Measurements from ENCODE around the gene ADAM17. TPM values are rescaled to one million over a fixed set of nuclear protein-coding genes. Genes with fewer than 3 reads are reported as not detected.
A peak's percentile ranks its signal among the peaks of the same experiment; 100 is the strongest.

ADAM17 gene
- polyA plus RNA-seq, 3 donors: 30.2 to 34.8 (median 30.9) TPM

DNA sequence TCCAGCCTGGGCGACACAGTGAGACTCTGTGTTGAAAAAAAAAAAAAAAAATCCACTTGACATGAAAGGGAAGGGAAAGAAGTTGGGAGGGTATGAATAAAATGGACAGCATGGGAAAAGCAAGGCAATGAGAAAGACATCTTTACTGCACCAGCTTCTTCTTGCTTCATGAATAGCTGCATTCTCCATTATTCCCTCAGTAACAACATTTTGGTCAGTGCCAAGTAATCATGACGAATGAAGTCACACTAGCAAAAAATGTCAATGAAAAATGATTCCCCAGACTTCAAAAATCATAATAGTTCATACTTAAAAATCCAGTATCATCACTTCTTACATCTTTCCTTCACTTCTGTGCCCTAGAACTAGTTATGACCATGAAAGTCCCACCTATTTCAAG is 30.4 kb downstream of the ADAM17 start:
- Histone ChIP-seq H3K79me2 (ENCODE audit: insufficient read depth, low read length) (no peaks in the 10 kb centered on the region), H3K4me1 (ENCODE audit: control insufficient read depth in 1 of 2, insufficient read depth in 2 of 2, low read length in 2 of 2) (no peaks in the 10 kb centered on the region), H2AFZ (ENCODE audit: insufficient read depth, low read depth, low read length, poor library complexity, severe bottlenecking) (no peak overlapping the region), H3K27ac (ENCODE audit: low read depth in 1 of 2, low read length in 2 of 2) (no peak overlapping the region), H3K9ac (ENCODE audit: insufficient read depth, low read length, poor library complexity, severe bottlenecking) (no peak overlapping the region), H3K36me3 (replicated peaks in 1 of 2; ENCODE audit: control insufficient read depth in 1 of 2, insufficient read depth in 2 of 2, low read length in 2 of 2) (peaks cover 74 to 97% of the 10 kb centered on the region in 2 donors), H3K9me3 (replicated peaks in 1 of 2; ENCODE audit: control insufficient read depth in 1 of 2, insufficient read depth in 1 of 2, low read length in 2 of 2) (no peaks in the 10 kb centered on the region), H3K27me3 (ENCODE audit: control insufficient read depth in 2 of 2, insufficient read depth in 2 of 2, low read length in 2 of 2) (no peaks in the 10 kb centered on the region), H3K4me3 (replicated peaks in 1 of 3; ENCODE audit: low read depth in 2 of 3, low read length in 3 of 3) (no peak overlapping the region), H3K4me2 (replicated peaks; ENCODE audit: extremely low read depth, low read length, poor library complexity, severe bottlenecking) (no peak overlapping the region), H4K20me1 (ENCODE audit: insufficient read depth, low read length) (peaks cover 37% of the 10 kb centered on the region)
- Mint-ChIP-seq H3K4me3 (no peak overlapping the region), H3K27me3 (ENCODE audit: low read depth in 3 of 3) (no peaks in the 10 kb centered on the region), H3K4me1 (no peaks in the 10 kb centered on the region), H3K27ac (peak overlapping the region in 2 of 7 donors; percentile 50 to 79), H3K36me3 (peaks cover 76 to 85% of the 10 kb centered on the region in 2 donors), H3K9me3 (no peaks in the 10 kb centered on the region)
- intact Hi-C loops (cut with micrococcal nuclease): no loop called here
- DNase-seq: no peak
- WGBS (ENCODE audit: insufficient coverage): 100% methylated on average over 1 of the region's 2 CpGs
- TF ChIP-seq CTCF (IDR thresholded peaks at IDR 0.05): no peak

- H3K4me1 Mint-ChIP-seq: no peaks in the 10 kb centered on the region
- H3K79me2 ChIP-seq (ENCODE audit: insufficient read depth, low read length): no peaks in the 10 kb centered on the region
- H3K9me3 Mint-ChIP-seq: no peaks in the 10 kb centered on the region
Measured at GRCh38 chr2:9524291-9524690, 31.3 kb downstream of the ADAM17 start.

More at GRCh38 chr2:9524291-9524690, 31.3 kb downstream of the ADAM17 start:
- DNase-seq: no peak
- Histone ChIP-seq H3K4me2 (replicated peaks; ENCODE audit: extremely low read depth, low read length, poor library complexity, severe bottlenecking) (no peak overlapping the region), H3K9me3 (replicated peaks in 1 of 2; ENCODE audit: control insufficient read depth in 1 of 2, insufficient read depth in 1 of 2, low read length in 2 of 2) (no peaks in the 10 kb centered on the region), H3K4me3 (replicated peaks in 1 of 3; ENCODE audit: low read depth in 2 of 3, low read length in 3 of 3) (no peak overlapping the region), H3K9ac (ENCODE audit: insufficient read depth, low read length, poor library complexity, severe bottlenecking) (no peak overlapping the region), H3K4me1 (ENCODE audit: control insufficient read depth in 1 of 2, insufficient read depth in 2 of 2, low read length in 2 of 2) (no peaks in the 10 kb centered on the region), H4K20me1 (ENCODE audit: insufficient read depth, low read length) (peaks cover 31% of the 10 kb centered on the region), H3K36me3 (replicated peaks in 1 of 2; ENCODE audit: control insufficient read depth in 1 of 2, insufficient read depth in 2 of 2, low read length in 2 of 2) (peaks cover 79 to 97% of the 10 kb centered on the region in 2 donors), H3K27ac (ENCODE audit: low read depth in 1 of 2, low read length in 2 of 2) (no peak overlapping the region), H2AFZ (ENCODE audit: insufficient read depth, low read depth, low read length, poor library complexity, severe bottlenecking) (no peak overlapping the region), H3K27me3 (ENCODE audit: control insufficient read depth in 2 of 2, insufficient read depth in 2 of 2, low read length in 2 of 2) (no peaks in the 10 kb centered on the region)
- Mint-ChIP-seq H3K27me3 (ENCODE audit: low read depth in 3 of 3) (no peaks in the 10 kb centered on the region), H3K4me3 (no peak overlapping the region), H3K36me3 (peaks cover 81 to 83% of the 10 kb centered on the region in 2 donors), H3K27ac (peak overlapping the region in 1 of 7 donors; percentile 54)
- 96% methylated on average over 4 of the region's 8 CpGs for WGBS (ENCODE audit: insufficient coverage)
- no peak for TF ChIP-seq CTCF (IDR thresholded peaks at IDR 0.05)
- intact Hi-C loops (cut with micrococcal nuclease): no loop called here
